ENCODE data around the gene ELL2.

GRCh38 chr5:95910521-95910920 lies 51.1 kb downstream of the ELL2 start:
- no peak for TF ChIP-seq CTCF (IDR thresholded peaks at IDR 0.05)
- no peak for TF ChIP-seq POLR2A (IDR thresholded peaks at IDR 0.05)

Measured in heart left ventricle (tissue), 13 donors.